Neural progenitor cell (in vitro differentiated cells): ENCODE measurements around the gene FCGR3B. TPM values are rescaled to one million over a fixed set of nuclear protein-coding genes. Genes with fewer than 3 reads are reported as not detected.
"Not testable (repeated sequence)": the region's sequence is repeated elsewhere in the genome, so short reads cannot be mapped to it uniquely, and the experiment has no call there.

Experiments used
- DNase-seq: peaks from one replicate; pipeline ENCODE4 v3.0.0-alpha.2; 2016; ENCODE audit warnings: low spot score
- H2AFZ ChIP-seq: fragments of 200-600 bp; sonication (generic); replicated peaks from 2 replicates; pipeline ENCODE4 v1.6.1; 2016; ENCODE audit warnings: antibody characterized with exemption
- H3F3A ChIP-seq: fragments of 200-600 bp; sonication (generic); 2 replicates; pipeline ENCODE4 v1.6.1; 2016; ENCODE audit warnings: antibody characterized with exemption, low read depth
- H3K27ac ChIP-seq: fragments of 200-600 bp; sonication (generic); 2 replicates; pipeline ENCODE4 v1.5.1; 2016; ENCODE audit warnings: mild to moderate bottlenecking
- H3K27me3 ChIP-seq: fragments of 200-600 bp; sonication (generic); 2 replicates; pipeline ENCODE4 v1.6.1; 2016; ENCODE audit warnings: mild to moderate bottlenecking, moderate library complexity
- H3K36me3 ChIP-seq: fragments of 200-600 bp; sonication (generic); 2 replicates; pipeline ENCODE4 v1.5.1; 2016
- H3K4me1 ChIP-seq: fragments of 200-600 bp; sonication (generic); 2 replicates; pipeline ENCODE4 v1.6.1; 2016; ENCODE audit warnings: mixed run types
- H3K4me2 ChIP-seq: fragments of 200-600 bp; sonication (generic); 2 replicates; pipeline ENCODE4 v1.6.1; 2016
- H3K4me3 ChIP-seq: fragments of 200-600 bp; sonication (generic); 2 replicates; pipeline ENCODE4 v1.5.1; 2016
- H3K79me2 ChIP-seq: fragments of 200-600 bp; sonication (generic); 2 replicates; pipeline ENCODE4 v1.6.1; 2016; ENCODE audit warnings: low read depth
- H3K9ac ChIP-seq: fragments of 200-600 bp; sonication (generic); 2 replicates; pipeline ENCODE4 v1.6.1; 2016
- H3K9me3 ChIP-seq: fragments of 200-600 bp; sonication (generic); 2 replicates; pipeline ENCODE4 v1.5.1; 2016; ENCODE audit warnings: low read depth
- H4K20me1 ChIP-seq: fragments of 200-600 bp; sonication (generic); 2 replicates; pipeline ENCODE4 v1.6.1; 2016; ENCODE audit warnings: low read depth
- H3K27ac Mint-ChIP-seq: 3 replicates; pipeline ENCODE4 v1.8.0; 2021; ENCODE audit warnings: mixed read lengths
- H3K27me3 Mint-ChIP-seq: 2 replicates; pipeline ENCODE4 v1.8.0; 2022; ENCODE audit warnings: low read depth, mild to moderate bottlenecking, inconsistent platforms, moderate library complexity, mixed read lengths; ENCODE audit not compliant: insufficient read depth
- H3K36me3 Mint-ChIP-seq: 3 replicates; pipeline ENCODE4 v1.8.0; 2021; ENCODE audit warnings: mixed read lengths
- H3K4me1 Mint-ChIP-seq: 3 replicates; pipeline ENCODE4 v1.8.0; 2021; ENCODE audit warnings: mixed read lengths
- H3K4me3 Mint-ChIP-seq: 3 replicates; pipeline ENCODE4 v1.8.0; 2021; ENCODE audit warnings: mild to moderate bottlenecking, moderate library complexity, mixed read lengths
- H3K9me3 Mint-ChIP-seq: 3 replicates; pipeline ENCODE4 v1.8.0; 2020; ENCODE audit warnings: mixed read lengths
- total RNA-seq: library from RNA; depleted of rRNA; stranded (reverse); fragments of >200 nt; gene quantifications from 2 replicates; pipeline ENCODE4 v1.2.3, GENCODE V29; 2015; ENCODE audit warnings: low replicate concordance

FCGR3B gene
- total RNA-seq, 1 donor from 2014 or later, result not detected

- not testable (repeated sequence) for H3K27ac Mint-ChIP-seq
Observed at GRCh38 chr1:161582882-161583281, 48.1 kb downstream of the FCGR3B start.

GRCh38 chr1:161580879-161581537 lies 50.0 kb downstream of the FCGR3B start:
- H3K4me3 ChIP-seq, H3K27ac Mint-ChIP-seq, H3K9ac ChIP-seq, H3K4me2 ChIP-seq, H3K27me3 ChIP-seq, H3K36me3 ChIP-seq, H3K4me1 ChIP-seq, H2AFZ ChIP-seq, H3K4me1 Mint-ChIP-seq, H3F3A ChIP-seq, H4K20me1 ChIP-seq, H3K36me3 Mint-ChIP-seq, H3K27ac ChIP-seq, H3K27me3 Mint-ChIP-seq, H3K9me3 Mint-ChIP-seq, H3K9me3 ChIP-seq, H3K4me3 Mint-ChIP-seq, H3K79me2 ChIP-seq, DNase-seq: not testable (repeated sequence)

More at GRCh38 chr1:161582882-161583281, 48.1 kb downstream of the FCGR3B start:
- DNase-seq, H4K20me1 ChIP-seq, H3K36me3 Mint-ChIP-seq, H3K27me3 Mint-ChIP-seq, H3K36me3 ChIP-seq, H3K4me2 ChIP-seq, H2AFZ ChIP-seq, H3K27ac ChIP-seq, H3K4me1 ChIP-seq, H3K4me3 Mint-ChIP-seq, H3K79me2 ChIP-seq, H3F3A ChIP-seq, H3K9me3 Mint-ChIP-seq, H3K27me3 ChIP-seq, H3K9ac ChIP-seq, H3K4me3 ChIP-seq, H3K4me1 Mint-ChIP-seq, H3K9me3 ChIP-seq: not testable (repeated sequence)

GRCh38 chr1:161579856-161580507 lies 51.0 kb downstream of the FCGR3B start:
- not testable (repeated sequence) for H3K9me3 Mint-ChIP-seq, H3K27me3 Mint-ChIP-seq, DNase-seq

GRCh38 chr1:161576676-161577075 lies 54.3 kb downstream of the FCGR3B start:
- not testable (repeated sequence) for H4K20me1 ChIP-seq, H3K4me2 ChIP-seq, H3K27ac Mint-ChIP-seq, H3K4me1 Mint-ChIP-seq, H3K36me3 Mint-ChIP-seq, H3F3A ChIP-seq, DNase-seq, H3K4me3 Mint-ChIP-seq, H3K4me3 ChIP-seq, H3K9ac ChIP-seq, H2AFZ ChIP-seq, H3K36me3 ChIP-seq, H3K27ac ChIP-seq, H3K27me3 ChIP-seq, H3K9me3 Mint-ChIP-seq, H3K4me1 ChIP-seq, H3K9me3 ChIP-seq, H3K79me2 ChIP-seq, H3K27me3 Mint-ChIP-seq

More at GRCh38 chr1:161579856-161580507, 51.0 kb downstream of the FCGR3B start:
- not testable (repeated sequence) for H3K4me2 ChIP-seq, H3K79me2 ChIP-seq, H3K4me1 ChIP-seq, H4K20me1 ChIP-seq, H3K9ac ChIP-seq, H3K27ac Mint-ChIP-seq, H3K36me3 ChIP-seq, H3K9me3 ChIP-seq, H3K36me3 Mint-ChIP-seq, H2AFZ ChIP-seq, H3K4me3 ChIP-seq, H3K4me3 Mint-ChIP-seq, H3K4me1 Mint-ChIP-seq, H3K27me3 ChIP-seq, H3F3A ChIP-seq, H3K27ac ChIP-seq

Other genes with a start within 250 kb of the FCGR3B start
- 0.53 TPM in 1 of 2 replicates, not detected in the other for gene FCGR2A, start 125.7 kb downstream of the FCGR3B start, total RNA-seq
- 0.09 TPM in 1 of 2 replicates, not detected in the other for gene HSPA6, start 106.6 kb downstream of the FCGR3B start, total RNA-seq
- not detected in 2 replicates for gene FCGR3A, start 81.4 kb downstream of the FCGR3B start, total RNA-seq
- 0.15 TPM in 1 of 2 replicates, not detected in the other for gene FCGR2B, start 32.0 kb upstream of the FCGR3B start, total RNA-seq
- gene FCRLA, start 76.1 kb upstream of the FCGR3B start, total RNA-seq, result not detected in 2 replicates
- 0.19 TPM in 1 of 2 replicates, not detected in the other for gene FCRLB, start 90.4 kb upstream of the FCGR3B start, total RNA-seq
- gene DUSP12, start 118.6 kb upstream of the FCGR3B start, total RNA-seq, result 66.5 and 81.1 TPM in 2 replicates
- 22.3 and 31.7 TPM in 2 replicates for gene ATF6, start 135.1 kb upstream of the FCGR3B start, total RNA-seq